ENCODE results near the gene IL17F.

The IL17F gene

GRCh38 chr6:52187098-52187497 lies 57.2 kb downstream of the IL17F start:
- no peak for DNase-seq

All from NCI-H446 (cell line).